Suprapubic skin (tissue), 4 donors: Measurements from ENCODE around the gene ZC2HC1B. TPM values are rescaled to one million over a fixed set of nuclear protein-coding genes. Genes with fewer than 3 reads are reported as not detected.

ENCODE experiments used
- DNase-seq, 2 donors: peaks; one replicate each; pipeline ENCODE4 v3.0.0-alpha.2; 2019; ENCODE audit warnings: low spot score in 2 of 2
- H3K27ac ChIP-seq: fragments of 200-600 bp; sonication (generic); one replicate; pipeline ENCODE4 v1.5.1; 2019
- H3K27me3 ChIP-seq: fragments of 200-600 bp; sonication (generic); one replicate; pipeline ENCODE4 v1.5.1; 2019
- H3K36me3 ChIP-seq: fragments of 200-600 bp; sonication (generic); one replicate; pipeline ENCODE4 v1.5.1; 2019
- H3K4me1 ChIP-seq: fragments of 200-600 bp; sonication (generic); one replicate; pipeline ENCODE4 v1.5.1; 2019
- H3K4me3 ChIP-seq: fragments of 200-600 bp; sonication (generic); one replicate; pipeline ENCODE4 v1.5.1; 2019; ENCODE audit warnings: mild to moderate bottlenecking
- H3K9me3 ChIP-seq: fragments of 200-600 bp; sonication (generic); one replicate; pipeline ENCODE4 v1.5.1; 2019
- EP300 ChIP-seq: sonication (generic); formaldehyde crosslinking; IDR thresholded peaks from one replicate; pipeline ENCODE4 v1.6.1; 2017; ENCODE audit warnings: antibody characterized with exemption
- POLR2A ChIP-seq, 2 donors: fragments of 450-650 bp; IDR thresholded peaks; one replicate each; pipeline ENCODE4 v1.6.1; 2017; ENCODE audit warnings: antibody characterized with exemption in 2 of 2, mild to moderate bottlenecking in 2 of 2, moderate library complexity in 2 of 2
- POLR2AphosphoS5 ChIP-seq, 3 donors: sonication (generic); formaldehyde crosslinking; IDR thresholded peaks; one replicate each; pipeline ENCODE4 v1.6.1; 2017; ENCODE audit warnings: antibody characterized with exemption in 3 of 3
- WGBS: methylation state at CpG from one replicate; pipeline ENCODE4 v1.1.5; 2018; 5-methylcytosine and 5-hydroxymethylcytosine counted together
- total RNA-seq, 4 donors: library from RNA; depleted of rRNA; stranded (reverse); fragments of >200 nt; gene quantifications; one replicate each; pipeline ENCODE4 v1.1.0, GENCODE V29; 2016
- TF ChIP-seq, protein P1 (sequence below), 2 donors: fragments of 200-600 bp in 1 of 2; fragments of 450-650 bp in 1 of 2; sonication (generic) in 1 of 2; IDR thresholded peaks; one replicate each; pipeline ENCODE4 v1.5.1; 2016 to 2019; ENCODE audit warnings: antibody characterized with exemption in 2 of 2, mild to moderate bottlenecking in 1 of 2, moderate library complexity in 1 of 2

The ZC2HC1B gene, protein sequence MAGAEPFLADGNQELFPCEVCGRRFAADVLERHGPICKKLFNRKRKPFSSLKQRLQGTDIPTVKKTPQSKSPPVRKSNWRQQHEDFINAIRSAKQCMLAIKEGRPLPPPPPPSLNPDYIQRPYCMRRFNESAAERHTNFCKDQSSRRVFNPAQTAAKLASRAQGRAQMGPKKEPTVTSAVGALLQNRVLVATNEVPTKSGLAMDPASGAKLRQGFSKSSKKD
- total RNA-seq = not detected

DNA sequence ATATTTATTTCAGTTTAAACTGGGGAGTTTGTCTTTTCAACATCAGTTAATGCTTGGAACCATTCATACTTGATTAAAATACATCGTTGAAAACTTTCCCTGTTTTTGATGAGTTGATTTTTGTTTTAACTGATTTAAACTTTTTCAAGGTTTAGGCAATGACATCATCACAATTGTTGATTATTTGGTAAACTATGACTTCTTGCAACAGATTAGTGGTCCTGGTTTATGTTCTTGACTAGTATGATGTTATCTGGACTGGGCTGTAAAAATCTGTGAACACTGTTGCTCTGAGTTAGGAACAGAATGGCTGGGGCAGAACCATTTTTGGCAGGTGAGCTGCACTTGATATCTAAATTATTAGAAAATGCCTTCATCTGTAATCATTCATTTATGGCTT is at the start of gene ZC2HC1B:
ZC2HC1B (plus strand) TSS at position 241 of the 400 bp plus-strand sequence; CDS start at position 307, 66 bp downstream.
- WGBS = 63% methylated on average over 1 of the region's 1 CpG
- Histone ChIP-seq H3K36me3 (peaks cover 50% of the 10 kb centered on the region), H3K4me3 (no peak within 1 kb of the TSS), H3K4me1 (no peaks in the 10 kb centered on the region), H3K9me3 (no peaks in the 10 kb centered on the region), H3K27ac (no peak within 1 kb of the TSS), H3K27me3 (no peaks in the 10 kb centered on the region)
- no peak for DNase-seq
- TF ChIP-seq POLR2A (IDR thresholded peaks at IDR 0.05) (no peak), EP300 (no peak), POLR2AphosphoS5 (IDR thresholded peaks at IDR 0.05) (no peak)
- TF ChIP-seq, protein P1, sequence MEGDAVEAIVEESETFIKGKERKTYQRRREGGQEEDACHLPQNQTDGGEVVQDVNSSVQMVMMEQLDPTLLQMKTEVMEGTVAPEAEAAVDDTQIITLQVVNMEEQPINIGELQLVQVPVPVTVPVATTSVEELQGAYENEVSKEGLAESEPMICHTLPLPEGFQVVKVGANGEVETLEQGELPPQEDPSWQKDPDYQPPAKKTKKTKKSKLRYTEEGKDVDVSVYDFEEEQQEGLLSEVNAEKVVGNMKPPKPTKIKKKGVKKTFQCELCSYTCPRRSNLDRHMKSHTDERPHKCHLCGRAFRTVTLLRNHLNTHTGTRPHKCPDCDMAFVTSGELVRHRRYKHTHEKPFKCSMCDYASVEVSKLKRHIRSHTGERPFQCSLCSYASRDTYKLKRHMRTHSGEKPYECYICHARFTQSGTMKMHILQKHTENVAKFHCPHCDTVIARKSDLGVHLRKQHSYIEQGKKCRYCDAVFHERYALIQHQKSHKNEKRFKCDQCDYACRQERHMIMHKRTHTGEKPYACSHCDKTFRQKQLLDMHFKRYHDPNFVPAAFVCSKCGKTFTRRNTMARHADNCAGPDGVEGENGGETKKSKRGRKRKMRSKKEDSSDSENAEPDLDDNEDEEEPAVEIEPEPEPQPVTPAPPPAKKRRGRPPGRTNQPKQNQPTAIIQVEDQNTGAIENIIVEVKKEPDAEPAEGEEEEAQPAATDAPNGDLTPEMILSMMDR (IDR thresholded peaks at IDR 0.05) = no peak

DNA sequence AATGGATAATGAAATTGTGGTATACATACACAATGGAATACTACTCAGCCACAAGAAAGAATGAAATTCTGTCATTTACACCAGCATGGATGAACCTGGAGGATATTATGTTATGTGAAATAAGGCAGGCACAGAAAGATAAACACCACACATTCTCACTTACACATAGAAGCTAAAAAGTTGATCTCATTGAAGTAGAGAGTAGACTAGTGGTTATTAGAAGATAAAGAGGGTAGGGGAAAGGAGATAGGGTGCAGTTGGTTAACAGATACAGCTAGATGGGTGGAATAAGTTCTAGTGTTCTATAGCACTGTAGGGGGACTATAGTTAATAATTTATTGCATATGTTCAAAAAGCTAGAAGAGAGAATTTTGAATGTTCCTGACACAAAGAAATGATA is 46.7 kb upstream of the ZC2HC1B start:
- no peak overlapping the region for H3K27ac ChIP-seq
- no peak overlapping the region for H3K4me3 ChIP-seq
- H3K4me1 ChIP-seq = no peaks in the 10 kb centered on the region
- TF ChIP-seq, protein P1 (IDR thresholded peaks at IDR 0.05) = no peak
- TF ChIP-seq EP300 = no peak
- no peaks in the 10 kb centered on the region for H3K27me3 ChIP-seq
- no peak for DNase-seq
- peaks cover 11% of the 10 kb centered on the region for H3K36me3 ChIP-seq
- H3K9me3 ChIP-seq = no peaks in the 10 kb centered on the region

DNA sequence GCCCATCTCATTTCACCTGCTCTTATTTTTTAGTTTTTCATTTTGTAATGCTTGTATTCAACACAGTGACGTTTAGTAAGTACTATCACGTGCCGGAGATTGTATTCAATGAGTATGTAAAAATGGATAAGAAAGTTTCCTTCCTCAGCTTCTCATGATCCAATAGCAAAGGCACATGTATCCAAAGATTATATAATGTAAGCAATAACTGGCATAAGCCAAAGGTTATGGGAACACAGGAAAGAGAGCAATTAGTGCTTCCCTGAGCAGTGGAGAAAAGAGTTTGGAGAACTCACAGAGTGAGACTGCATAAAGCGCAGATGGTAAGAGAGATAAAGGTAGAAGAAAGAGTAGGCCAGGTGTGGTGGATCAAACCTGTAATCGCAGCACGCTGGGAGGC is 42.9 kb upstream of the ZC2HC1B start:
- no peaks in the 10 kb centered on the region for H3K9me3 ChIP-seq
- no peak overlapping the region for H3K27ac ChIP-seq
- 86% methylated on average over 6 of the region's 6 CpGs for WGBS
- H3K27me3 ChIP-seq = no peaks in the 10 kb centered on the region
- peaks cover 11% of the 10 kb centered on the region for H3K36me3 ChIP-seq
- TF ChIP-seq, protein P1 (IDR thresholded peaks at IDR 0.05) = no peak
- TF ChIP-seq EP300 = no peak
- TF ChIP-seq POLR2A (IDR thresholded peaks at IDR 0.05) = no peak
- no peak for TF ChIP-seq POLR2AphosphoS5 (IDR thresholded peaks at IDR 0.05)
- H3K4me3 ChIP-seq = no peak overlapping the region
- H3K4me1 ChIP-seq = no peaks in the 10 kb centered on the region
- DNase-seq = no peak

DNA sequence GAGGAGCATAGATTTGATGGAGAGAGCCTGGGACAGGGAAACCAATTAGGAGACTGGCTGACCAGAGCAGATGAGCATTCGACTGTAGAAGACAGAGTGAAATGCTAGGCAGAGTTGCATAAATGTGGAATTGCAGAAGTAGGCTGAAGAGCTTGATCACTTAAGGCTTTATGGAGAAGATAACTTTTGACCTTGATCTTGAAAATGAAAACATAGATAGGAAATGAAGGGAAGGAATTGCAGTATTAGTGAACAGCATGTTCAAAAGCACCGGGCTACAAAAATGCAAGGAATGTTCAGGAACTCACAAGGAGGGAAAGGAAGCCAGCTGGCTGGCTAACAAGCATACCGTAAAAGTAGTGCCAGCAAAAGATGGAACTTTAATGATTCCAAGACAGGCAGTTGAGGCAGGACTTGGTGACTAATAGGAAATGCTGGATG is 41.7 kb upstream of the ZC2HC1B start:
- H3K9me3 ChIP-seq = no peaks in the 10 kb centered on the region
- H3K36me3 ChIP-seq = peaks cover 11% of the 10 kb centered on the region
- 40% methylated on average over 3 of the region's 3 CpGs for WGBS
- H3K4me3 ChIP-seq = no peak overlapping the region
- DNase-seq = no peak
- H3K27ac ChIP-seq = no peak overlapping the region
- no peak for TF ChIP-seq EP300
- TF ChIP-seq, protein P1 (IDR thresholded peaks at IDR 0.05) = no peak
- no peak for TF ChIP-seq POLR2AphosphoS5 (IDR thresholded peaks at IDR 0.05)
- no peak for TF ChIP-seq POLR2A (IDR thresholded peaks at IDR 0.05)
- H3K4me1 ChIP-seq = no peaks in the 10 kb centered on the region
- no peaks in the 10 kb centered on the region for H3K27me3 ChIP-seq

DNA sequence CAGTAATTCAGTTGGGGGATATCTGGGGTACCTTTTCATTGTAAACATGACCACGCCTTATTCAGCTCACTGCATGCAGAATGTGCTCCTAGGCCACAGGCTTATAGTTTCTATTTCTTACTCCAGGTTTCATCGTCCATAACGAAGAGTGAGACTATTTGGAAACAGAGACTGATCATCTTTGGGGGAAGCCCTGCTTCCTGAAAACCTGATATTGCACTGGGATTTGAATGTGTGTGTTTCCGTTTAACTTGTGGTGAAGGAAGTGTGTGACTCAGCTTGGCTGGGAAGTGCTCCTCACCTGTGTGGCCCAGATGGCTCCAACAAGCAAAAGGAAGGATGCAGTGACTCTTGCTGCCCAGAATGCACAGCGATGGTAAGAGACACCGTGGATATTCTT is 40.7 kb upstream of the ZC2HC1B start:
- Histone ChIP-seq H3K27ac (no peak overlapping the region), H3K27me3 (no peaks in the 10 kb centered on the region), H3K36me3 (peaks cover 11% of the 10 kb centered on the region), H3K9me3 (no peaks in the 10 kb centered on the region), H3K4me1 (no peaks in the 10 kb centered on the region), H3K4me3 (no peak overlapping the region)
- TF ChIP-seq POLR2A (IDR thresholded peaks at IDR 0.05) = no peak
- DNase-seq = no peak
- WGBS = 91% methylated on average over 6 of the region's 6 CpGs

DNA sequence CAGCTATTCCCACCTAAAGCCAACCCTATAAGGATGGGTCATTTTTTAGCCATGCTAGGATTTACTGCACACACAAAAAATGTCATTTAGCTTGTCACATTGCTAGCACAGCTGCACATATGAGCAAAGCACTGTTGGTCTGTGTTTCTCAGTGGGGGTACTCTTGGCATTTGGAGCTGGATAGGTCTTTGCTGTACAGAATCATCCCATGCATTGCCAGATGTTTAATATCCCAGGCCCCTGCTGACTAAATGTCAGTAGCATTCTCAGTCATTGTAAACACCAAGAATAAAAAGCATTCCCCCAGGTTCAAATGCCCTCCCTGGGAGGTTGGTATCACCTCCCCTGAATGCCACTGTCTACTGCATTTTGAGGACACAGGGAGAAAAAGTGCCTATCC is 35.7 kb upstream of the ZC2HC1B start:
- Histone ChIP-seq H3K27ac (no peak overlapping the region), H3K4me1 (no peaks in the 10 kb centered on the region), H3K27me3 (no peaks in the 10 kb centered on the region), H3K9me3 (no peaks in the 10 kb centered on the region), H3K36me3 (no peaks in the 10 kb centered on the region), H3K4me3 (no peak overlapping the region)
- no peak for TF ChIP-seq POLR2AphosphoS5 (IDR thresholded peaks at IDR 0.05)
- TF ChIP-seq EP300 = no peak
- no peak for TF ChIP-seq POLR2A (IDR thresholded peaks at IDR 0.05)
- TF ChIP-seq, protein P1 (IDR thresholded peaks at IDR 0.05) = no peak
- DNase-seq = no peak
